Measurements from ENCODE around the gene DDX10. TPM values are rescaled to one million over a fixed set of nuclear protein-coding genes. Genes with fewer than 3 reads are reported as not detected.
A peak's percentile ranks its signal among the peaks of the same experiment; 100 is the strongest.

Gene DDX10
- total and polyA plus RNA-seq, 9 of the 15 experiments (the other 6 are each of a cell fraction or from before 2014, with no cell fraction given), result 33.9 to 94.6 (median 50.7) TPM

GRCh38 chr11:108732395-108732794 is 67.5 kb downstream of the DDX10 start (continued):
- TF ChIP-seq, protein P1, sequence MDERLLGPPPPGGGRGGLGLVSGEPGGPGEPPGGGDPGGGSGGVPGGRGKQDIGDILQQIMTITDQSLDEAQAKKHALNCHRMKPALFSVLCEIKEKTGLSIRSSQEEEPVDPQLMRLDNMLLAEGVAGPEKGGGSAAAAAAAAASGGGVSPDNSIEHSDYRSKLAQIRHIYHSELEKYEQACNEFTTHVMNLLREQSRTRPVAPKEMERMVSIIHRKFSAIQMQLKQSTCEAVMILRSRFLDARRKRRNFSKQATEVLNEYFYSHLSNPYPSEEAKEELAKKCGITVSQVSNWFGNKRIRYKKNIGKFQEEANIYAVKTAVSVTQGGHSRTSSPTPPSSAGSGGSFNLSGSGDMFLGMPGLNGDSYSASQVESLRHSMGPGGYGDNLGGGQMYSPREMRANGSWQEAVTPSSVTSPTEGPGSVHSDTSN (CRISPR knock-in tag; IDR thresholded peaks at IDR 0.05; ENCODE audit: low read depth), result no peak
- TF ChIP-seq, protein P1 (tag; conservative IDR thresholded peaks at IDR 0.05; ENCODE audit: low read depth), result no peak

GRCh38 chr11:108733479-108734116 is 68.7 kb downstream of the DDX10 start:
- intact Hi-C loops (cut with micrococcal nuclease), result loop anchor here (2.0 kb wide), 1 partner anchor 35 kb away; no protein-coding TSS in a partner anchor
- ATAC-seq, result peak; percentile 66
- peaks cover 10% of the 10 kb centered on the region; the same call in 1 of the 3 replicates for H3K36me3 ChIP-seq (ENCODE audit: control insufficient read depth, insufficient read depth, low read length)
- peak overlapping the region; percentile 8; the same call in 2 of the 3 replicates for H3K27ac ChIP-seq (ENCODE audit: extremely low read depth, low read depth, low read length)
- no peak overlapping the region; the same call in 1 of the 2 replicates for H3K4me2 ChIP-seq (ENCODE audit: insufficient read depth, low read length)
- H3K9ac ChIP-seq (ENCODE audit: insufficient read depth in 1 of 2, low read depth in 2 of 2, low read length in 2 of 2), result no peak overlapping the region
- no peaks in the 10 kb centered on the region; the same call in 1 of the 2 replicates for H4K20me1 ChIP-seq (replicated peaks; ENCODE audit: control insufficient read depth, insufficient read depth, low read length)
- H3K4me3 ChIP-seq, result no peak overlapping the region
- ChIA-PET CTCF (ENCODE audit: low intra/inter-chr PET ratio) (no interaction called here), POLR2A (interaction anchor here (0.6 to 0.9 kb wide), 2 partner anchors 15 to 140 kb away, joined by 3 to 4 read pairs; no protein-coding TSS in a partner anchor)
- H3K27me3 ChIP-seq (ENCODE audit: control insufficient read depth in 2 of 2, insufficient read depth in 2 of 2, low read length in 2 of 2), result no peaks in the 10 kb centered on the region
- H2AFZ ChIP-seq (ENCODE audit: low read depth, low read length), result no peak overlapping the region; the same call in 1 of the 2 replicates
- DNase-seq (ENCODE audit: extremely low read depth in 1 of 4, low spot score in 3 of 4), result peak in 2 of 4 experiments; percentile 15 to 38
- FAIRE-seq, result peak; percentile 71
- no peaks in the 10 kb centered on the region for H3K9me1 ChIP-seq (ENCODE audit: control insufficient read depth, insufficient read depth, low read length)
- no TSS peak for BruUV-seq (replicated peaks)
- no peaks in the 10 kb centered on the region for H3K9me3 ChIP-seq (replicated peaks; ENCODE audit: control insufficient read depth, insufficient read depth, low read depth, low read length)
- H3K4me1 ChIP-seq (replicated peaks in 1 of 2; ENCODE audit: control insufficient read depth in 2 of 2, insufficient read depth in 2 of 2, low read length in 2 of 2), result peaks cover 0 to 7% of the 10 kb centered on the region in 2 experiments; a peak in 1 of 5 replicates
- 42% methylated on average over 6 of the region's 6 CpGs for WGBS (ENCODE audit: insufficient coverage, low coverage, missing lambda C conversion rate)
- in situ Hi-C loops (cut with MboI), result no loop called here
- peaks cover 79% of the 10 kb centered on the region for H3K79me2 ChIP-seq (ENCODE audit: control insufficient read depth, insufficient read depth, low read length)
- peak; percentile 62; the same call in 1 of the 2 replicates for TF ChIP-seq MECOM (CRISPR knock-in tag; IDR thresholded peaks at IDR 0.05)
- TF ChIP-seq, protein P2, sequence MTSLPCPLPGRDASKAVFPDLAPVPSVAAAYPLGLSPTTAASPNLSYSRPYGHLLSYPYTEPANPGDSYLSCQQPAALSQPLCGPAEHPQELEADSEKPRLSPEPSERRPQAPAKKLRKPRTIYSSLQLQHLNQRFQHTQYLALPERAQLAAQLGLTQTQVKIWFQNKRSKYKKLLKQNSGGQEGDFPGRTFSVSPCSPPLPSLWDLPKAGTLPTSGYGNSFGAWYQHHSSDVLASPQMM (CRISPR knock-in tag; IDR thresholded peaks at IDR 0.05), result no peak
- TF ChIP-seq, protein P3, sequence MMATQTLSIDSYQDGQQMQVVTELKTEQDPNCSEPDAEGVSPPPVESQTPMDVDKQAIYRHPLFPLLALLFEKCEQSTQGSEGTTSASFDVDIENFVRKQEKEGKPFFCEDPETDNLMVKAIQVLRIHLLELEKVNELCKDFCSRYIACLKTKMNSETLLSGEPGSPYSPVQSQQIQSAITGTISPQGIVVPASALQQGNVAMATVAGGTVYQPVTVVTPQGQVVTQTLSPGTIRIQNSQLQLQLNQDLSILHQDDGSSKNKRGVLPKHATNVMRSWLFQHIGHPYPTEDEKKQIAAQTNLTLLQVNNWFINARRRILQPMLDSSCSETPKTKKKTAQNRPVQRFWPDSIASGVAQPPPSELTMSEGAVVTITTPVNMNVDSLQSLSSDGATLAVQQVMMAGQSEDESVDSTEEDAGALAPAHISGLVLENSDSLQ (IDR thresholded peaks at IDR 0.05), result no peak
- no peak for TF ChIP-seq TRIM28 (IDR thresholded peaks at IDR 0.05)
- TF ChIP-seq ARID1B (IDR thresholded peaks at IDR 0.05), result 0 out of 2 replicates have a peak, but pooled peaks have one; percentile 18
- TF ChIP-seq JUN (IDR thresholded peaks at IDR 0.05; ENCODE audit: borderline replicate concordance, low read depth, low read length), result no peak
- TF ChIP-seq JUN (CRISPR knock-in tag; IDR thresholded peaks at IDR 0.05; ENCODE audit: borderline replicate concordance), result 0 out of 2 replicates have a peak, but pooled peaks have one; percentile 53
- TF ChIP-seq, protein P4, sequence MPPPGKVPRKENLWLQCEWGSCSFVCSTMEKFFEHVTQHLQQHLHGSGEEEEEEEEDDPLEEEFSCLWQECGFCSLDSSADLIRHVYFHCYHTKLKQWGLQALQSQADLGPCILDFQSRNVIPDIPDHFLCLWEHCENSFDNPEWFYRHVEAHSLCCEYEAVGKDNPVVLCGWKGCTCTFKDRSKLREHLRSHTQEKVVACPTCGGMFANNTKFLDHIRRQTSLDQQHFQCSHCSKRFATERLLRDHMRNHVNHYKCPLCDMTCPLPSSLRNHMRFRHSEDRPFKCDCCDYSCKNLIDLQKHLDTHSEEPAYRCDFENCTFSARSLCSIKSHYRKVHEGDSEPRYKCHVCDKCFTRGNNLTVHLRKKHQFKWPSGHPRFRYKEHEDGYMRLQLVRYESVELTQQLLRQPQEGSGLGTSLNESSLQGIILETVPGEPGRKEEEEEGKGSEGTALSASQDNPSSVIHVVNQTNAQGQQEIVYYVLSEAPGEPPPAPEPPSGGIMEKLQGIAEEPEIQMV (tag; conservative IDR thresholded peaks at IDR 0.05; ENCODE audit: low read depth), result no peak
- TF ChIP-seq SMAD1 (IDR thresholded peaks at IDR 0.05; ENCODE audit: low read depth, low read length, partially characterized antibody), result no peak
- TF ChIP-seq EGR1 (conservative IDR thresholded peaks at IDR 0.05), result 0 out of 2 replicates have a peak, but pooled peaks have one; percentile 8
